DMS153 (cell line): ENCODE results near the gene MPG.

Experiments
- DNase-seq: peaks from one replicate; lab custom pipeline; 2025; lab: John Stamatoyannopoulos, UW

MPG gene

DNA sequence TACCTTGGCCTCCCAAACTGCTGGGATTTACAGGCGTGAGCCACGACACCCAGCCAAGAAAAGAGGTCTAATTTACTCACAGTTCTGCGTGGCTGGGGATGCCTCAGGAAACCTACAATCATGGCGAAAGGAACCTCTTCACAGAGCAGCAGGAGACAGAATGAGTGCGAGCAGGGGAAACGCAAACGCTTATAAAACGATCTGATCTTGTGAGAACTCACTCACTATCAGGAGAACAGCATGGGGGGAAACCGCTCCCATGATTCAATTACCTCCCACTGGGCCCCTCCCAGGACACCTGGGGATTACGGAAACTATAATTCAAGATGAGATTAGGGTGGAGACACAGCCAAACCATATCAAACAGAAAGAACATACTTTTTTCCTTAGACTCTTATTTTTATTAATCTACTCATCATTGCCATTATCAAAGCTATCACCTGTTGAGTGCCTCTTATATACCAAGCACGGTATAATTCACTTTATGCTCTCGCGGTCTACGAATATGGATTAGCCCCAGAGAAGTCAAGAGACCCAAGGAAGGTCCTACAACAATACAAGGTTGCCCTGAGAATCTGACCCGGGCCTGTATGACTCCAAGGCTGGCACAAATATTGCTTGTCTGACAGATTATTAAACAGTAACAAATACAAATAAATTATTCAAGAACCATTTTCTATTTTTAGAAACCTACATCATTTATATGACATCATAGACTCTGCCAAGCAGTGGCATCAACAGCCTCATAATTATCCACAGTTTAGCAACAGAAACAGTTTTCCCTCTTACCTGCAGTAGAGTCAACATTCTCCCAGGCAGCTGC is 27.0 kb upstream of the MPG start:
- DNase-seq: no peak

DNA sequence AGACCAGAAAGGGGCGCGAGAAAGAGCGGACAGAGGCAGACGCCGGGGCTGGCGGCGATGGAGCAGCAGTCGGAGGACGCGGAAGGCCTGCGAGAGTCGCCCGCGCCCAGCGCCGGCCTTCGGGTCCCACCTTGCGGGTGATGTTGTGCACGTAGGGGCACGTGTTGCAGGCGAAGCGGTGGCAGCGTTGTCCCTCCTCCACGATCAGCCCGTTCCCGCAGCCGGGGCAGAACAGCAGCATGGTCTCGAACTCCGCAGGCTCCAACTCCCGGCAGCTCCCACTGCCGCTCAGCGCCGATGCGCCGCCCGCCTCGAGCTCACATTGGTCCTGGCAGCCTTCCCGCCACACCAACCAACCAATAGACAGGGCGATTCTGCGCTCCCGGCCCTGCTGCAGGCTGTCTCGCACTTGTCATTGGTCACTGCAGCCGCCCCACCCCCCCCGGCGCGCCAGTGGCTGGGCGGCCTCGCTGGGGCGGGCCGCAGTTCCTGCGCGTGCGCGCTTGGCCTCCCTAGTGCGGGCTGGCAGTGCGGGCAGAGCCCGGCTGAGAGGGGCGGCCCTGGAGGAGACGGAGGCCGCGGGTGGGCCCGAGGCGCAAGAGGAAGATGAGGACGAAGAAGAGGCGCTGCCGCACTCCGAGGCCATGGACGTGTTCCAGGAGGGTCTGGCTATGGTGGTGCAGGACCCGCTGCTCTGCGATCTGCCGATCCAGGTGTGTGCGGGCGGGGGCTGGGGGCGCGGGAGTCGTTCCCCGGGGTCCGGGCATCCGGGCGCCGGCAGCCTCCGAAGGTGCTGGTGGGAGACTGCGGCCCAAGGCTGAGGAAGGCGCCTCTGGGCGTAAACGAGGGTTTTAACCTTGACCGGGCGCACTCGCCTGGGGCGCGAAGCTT is 24.4 kb upstream of the MPG start, which contains the start of the genes POLR3K and SNRNP25:
Gene POLR3K, minus strand, starts transcription at position 263 of the 891 bp plus-strand sequence. Its CDS starts 22 bp downstream, at position 241.
Gene SNRNP25, plus strand, starts transcription at position 483 of the 891 bp plus-strand sequence. Its CDS starts 189 bp downstream, at position 672.
- DNase-seq: peak; percentile 96

DNA sequence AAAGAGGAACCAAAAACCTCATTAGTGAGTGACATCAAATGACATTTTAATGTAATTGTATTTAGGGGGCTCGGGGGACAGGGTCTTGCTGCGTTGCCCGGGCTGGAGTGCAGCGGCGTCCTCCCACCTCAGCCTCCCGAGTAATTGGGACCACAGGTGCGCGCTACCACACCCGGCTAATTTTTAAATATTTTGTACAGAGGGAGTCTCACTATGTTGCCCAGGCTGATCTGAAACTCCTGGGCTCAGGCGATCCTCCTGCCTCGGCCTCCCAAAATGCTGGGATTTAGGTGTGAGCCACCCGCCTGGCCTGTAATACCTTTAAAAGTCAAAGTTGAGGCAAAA is 23.8 kb upstream of the MPG start:
- no peak for DNase-seq

DNA sequence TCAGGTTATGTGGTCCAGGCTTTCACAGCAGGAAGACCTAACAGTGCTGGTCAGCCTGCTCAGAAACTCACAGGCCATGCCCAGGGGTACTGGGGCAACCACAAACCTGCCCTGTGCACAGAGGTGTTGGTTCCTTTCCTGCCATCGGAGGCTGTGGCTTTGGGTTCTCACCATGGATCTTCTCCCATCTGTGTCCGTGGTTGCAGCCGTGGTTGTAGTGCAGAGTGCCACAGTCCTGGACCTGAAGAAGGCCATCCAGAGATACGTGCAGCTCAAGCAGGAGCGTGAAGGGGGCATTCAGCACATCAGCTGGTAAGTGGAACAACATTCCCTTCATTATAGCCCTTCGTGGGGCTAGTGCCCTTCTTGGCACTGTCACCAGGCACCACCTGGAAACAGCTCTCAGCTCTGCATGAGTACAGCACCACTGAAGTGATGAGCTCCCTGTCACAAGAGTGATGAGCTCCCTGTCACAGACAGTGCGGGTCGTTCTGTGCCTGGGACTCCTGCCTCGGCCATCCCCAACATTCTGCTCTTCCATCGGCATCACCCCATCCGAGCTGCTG is 22.4 kb upstream of the MPG start:
- no peak for DNase-seq

DNA sequence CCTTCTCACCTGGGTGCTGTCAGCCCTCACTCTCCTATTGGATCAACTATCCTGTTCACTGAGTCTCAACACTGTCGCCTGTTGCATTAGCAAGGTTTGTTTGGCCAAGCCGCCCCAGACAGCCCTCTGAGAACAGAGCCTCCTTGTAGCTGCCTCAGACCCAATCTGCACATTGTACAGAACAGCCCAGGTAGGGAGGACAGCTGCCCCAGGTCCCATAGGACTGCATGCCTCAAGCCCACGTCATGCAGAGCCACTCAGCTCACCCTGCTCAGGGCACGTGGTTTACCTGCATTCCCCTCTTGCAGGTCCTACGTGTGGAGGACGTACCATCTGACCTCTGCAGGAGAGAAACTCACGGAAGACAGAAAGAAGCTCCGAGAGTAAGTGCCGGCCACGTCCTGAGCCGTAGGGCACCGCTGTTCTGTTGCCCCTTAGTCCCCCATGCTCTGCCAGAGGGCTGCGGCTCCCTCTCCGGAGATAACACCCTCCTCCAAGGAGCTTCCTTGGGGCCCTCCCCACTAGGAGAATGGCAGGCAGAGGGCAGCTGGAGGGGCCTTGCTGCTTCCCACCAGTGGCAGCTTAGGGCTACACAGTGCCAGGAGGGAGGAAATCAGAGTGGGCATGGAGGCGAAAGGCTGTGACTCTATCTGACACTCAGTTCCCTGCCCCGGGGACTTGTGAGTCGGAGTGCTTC is 21.6 kb upstream of the MPG start:
- no peak for DNase-seq

DNA sequence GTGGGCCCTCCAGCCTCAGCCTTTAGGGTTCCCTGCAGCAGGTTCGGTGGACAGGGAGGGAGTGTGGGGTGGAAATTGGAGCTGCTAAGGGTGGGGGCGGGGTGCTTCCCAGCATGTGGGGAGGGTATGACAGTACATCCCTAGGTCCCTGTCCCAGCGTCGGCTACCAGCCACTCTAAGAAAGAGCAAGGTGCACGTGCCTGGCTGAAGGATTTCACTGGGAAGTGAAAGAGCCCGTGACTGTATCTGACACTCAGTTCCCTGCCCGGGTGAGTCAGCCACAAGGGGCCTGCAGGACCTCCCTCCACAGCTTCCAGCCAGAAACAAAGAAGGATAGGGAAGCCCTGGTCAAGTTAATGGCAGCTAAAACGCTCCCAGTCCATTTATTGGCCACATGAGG is 20.3 kb upstream of the MPG start:
- no peak for DNase-seq

DNA sequence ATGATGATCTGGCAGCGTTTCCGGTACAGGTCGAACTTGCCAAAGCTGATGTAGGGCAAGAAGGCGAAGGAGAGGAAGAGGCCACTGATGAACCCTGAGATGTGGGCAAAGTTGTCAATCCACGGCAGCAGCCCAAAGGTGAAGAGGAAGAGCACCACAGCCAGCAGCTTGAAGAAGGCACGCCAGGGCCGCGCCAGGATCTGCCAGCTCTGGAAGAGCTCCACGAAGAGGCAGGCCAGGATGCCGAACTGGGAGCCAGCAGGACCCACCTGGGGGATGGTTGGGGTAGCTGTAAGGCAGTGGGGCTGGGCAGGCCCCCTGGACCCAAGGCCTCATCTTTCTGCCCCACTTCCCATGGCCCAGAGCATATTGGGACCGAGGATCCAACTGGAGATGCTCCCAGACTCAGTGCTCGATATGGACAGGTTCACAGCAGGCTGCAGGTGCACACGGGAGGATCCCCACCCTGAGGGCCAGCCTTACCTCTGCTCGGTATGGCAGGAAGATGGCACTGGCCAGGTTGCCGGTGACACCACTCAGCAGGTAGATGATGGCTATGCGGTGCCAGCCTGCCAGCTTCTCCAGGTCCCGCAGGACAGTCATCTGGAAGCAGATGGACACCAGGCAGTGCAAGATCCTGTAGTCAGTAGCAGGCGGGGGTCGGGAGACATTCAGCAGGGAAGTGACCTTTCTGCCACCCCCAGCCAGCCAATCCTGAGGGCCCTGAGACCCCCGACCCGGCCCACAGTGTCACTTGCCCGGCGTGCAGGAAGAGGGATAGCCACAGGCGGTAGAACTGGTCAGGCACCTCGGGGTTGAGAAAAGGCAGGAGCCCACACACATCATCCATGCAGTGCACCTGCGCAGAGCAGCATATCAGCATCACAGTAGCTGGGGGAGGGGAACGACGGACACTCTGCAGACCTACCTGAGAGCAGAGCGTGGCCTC is 19.3 kb upstream of the MPG start:
- DNase-seq: no peak

DNA sequence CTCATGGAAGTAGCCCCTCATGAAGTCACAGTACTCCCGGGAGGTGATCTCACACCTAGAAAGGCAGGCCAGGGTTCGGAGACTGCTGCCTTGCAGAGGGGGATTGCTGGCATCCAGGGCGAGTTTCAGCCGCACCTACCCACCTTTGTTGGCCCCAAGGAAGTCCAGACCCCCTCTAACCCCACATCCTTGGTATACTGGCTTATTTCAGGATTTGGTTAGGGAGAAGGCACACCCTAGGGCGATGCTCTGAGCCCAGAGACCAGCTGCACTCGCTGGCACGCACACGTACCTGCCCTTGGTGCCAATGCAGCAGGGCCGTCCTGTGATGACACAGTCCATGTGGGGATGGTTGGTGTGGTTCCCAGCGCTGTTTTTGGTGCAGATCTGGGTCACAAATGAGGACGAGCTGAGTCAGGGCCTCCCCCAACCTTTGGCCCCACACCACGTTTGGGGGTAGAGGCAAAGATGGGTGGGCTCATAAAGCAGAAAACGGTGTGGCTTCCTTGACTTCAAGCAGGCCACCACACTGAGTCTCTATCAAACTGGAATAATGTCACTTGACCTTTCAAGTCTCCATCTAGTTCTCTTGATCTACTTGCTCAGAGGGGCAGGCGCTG is 18.5 kb upstream of the MPG start:
- no peak for DNase-seq

DNA sequence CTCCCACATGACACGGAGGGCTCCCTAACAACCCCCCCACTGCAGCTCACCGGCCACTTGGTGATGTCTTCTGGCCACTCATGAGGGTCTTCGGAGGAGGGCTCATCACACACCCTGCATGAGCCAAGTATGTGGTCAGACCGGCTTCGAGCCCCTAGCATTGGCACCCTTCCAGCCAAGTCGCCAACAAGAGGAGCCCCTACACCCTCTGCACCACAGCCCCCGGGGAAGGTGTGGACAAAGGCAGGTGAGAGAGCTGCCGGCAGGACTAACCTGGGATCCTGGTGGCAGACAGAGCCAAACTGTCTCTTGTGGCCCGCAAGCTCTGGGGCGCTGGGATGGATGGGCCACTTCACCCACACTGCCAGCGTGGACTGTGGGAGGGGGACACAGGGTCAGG is 17.9 kb upstream of the MPG start:
- DNase-seq: no peak

DNA sequence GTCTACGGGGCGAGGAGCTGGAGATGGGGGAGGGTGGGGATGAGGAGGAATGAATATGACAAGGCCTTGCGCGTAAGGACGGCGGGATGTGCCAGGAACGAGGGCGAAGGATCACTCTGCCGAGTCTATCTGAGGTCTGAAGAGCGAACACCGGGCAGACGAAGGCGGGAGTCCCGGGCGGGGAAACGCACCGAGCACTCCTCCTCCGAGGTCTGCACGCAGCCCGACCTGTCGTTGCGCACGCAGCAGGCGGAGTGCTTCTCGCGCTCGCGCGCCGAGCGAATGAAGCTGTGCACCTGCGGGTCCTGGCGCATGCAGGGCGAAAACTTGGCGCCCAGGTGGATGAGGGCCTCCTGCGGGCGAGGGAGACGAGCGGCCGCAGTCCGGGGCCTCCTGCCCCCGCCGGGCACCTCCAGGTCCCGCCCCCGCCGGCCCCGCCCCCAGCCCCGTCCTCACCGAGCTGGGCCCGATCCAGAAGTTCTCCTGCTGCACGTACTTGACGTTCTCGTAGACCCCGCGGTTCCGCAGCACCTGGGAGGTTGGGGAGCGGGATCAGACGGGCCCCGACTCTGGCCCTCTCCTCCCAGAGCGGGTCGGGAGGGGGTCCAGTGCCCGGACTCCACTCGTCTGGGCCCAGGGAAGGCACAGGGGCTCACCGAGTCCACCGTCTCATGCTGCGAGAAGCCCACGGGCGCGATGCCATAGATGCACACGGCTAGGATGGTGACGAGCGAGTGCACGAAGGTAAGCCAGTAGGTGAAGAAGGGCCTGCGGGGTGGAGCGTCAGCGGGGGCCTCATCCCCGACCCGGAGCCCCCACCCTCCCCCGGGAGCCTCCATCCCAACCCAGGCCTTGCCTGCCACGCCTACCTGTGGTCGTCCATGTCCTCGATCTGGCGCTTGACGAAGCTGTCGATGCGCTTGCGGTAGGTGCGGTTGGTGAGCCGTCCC is 16.8 kb upstream of the MPG start:
- no peak for DNase-seq

DNA sequence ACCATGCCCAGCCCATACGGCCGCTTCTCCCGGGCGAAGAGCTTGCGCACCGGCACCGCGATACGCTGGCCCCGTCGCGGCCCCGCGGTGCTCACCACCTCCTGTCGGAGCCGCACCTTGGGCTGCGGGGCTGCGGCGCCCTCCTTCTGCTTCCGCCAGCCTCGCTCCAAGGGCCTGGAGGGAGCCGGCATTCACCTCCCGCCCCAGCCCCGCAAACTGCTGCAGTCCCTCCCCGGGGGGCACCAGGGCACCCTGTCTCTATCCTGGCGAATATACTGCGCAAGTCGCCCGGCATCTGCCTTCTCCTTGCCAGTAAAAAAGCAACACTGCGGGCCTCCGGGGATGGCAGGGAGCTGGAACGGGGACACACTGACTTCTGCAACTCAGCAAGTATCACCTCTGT is 16.1 kb upstream of the MPG start:
- no peak for DNase-seq

DNA sequence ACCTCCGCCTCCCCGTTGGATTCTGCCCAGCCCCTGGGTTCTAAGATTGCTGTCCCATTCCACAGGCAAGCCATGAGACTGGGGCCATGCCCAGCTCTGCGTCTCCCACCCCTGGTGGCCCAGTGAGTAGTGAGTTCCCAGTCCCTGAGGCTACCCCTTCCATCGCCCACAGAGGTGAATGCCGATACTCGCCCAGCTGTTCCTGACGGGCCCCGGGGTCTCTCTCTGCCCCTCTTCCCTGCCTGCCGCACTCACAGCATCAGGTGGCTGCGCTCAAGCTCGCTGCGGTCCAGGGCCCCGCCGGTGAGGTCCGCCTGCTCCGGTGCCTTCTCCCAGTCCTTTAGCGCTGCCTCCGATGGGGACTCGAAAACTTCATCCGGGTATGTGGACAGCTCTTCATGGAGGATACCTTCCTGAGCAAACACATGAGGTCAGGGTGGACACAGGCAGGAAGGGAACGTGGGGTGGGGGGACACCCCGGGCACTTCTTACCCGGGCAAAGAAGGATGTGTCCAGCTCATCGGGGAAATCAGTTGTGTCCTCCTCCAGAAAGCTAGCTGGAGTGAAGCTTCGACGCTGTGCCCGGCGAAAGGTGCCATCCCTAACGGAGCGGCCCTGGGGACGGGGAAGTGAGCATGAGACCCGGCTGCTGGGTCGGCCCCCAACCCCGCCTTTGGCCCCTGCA is 15.6 kb upstream of the MPG start:
- no peak for DNase-seq

DNA sequence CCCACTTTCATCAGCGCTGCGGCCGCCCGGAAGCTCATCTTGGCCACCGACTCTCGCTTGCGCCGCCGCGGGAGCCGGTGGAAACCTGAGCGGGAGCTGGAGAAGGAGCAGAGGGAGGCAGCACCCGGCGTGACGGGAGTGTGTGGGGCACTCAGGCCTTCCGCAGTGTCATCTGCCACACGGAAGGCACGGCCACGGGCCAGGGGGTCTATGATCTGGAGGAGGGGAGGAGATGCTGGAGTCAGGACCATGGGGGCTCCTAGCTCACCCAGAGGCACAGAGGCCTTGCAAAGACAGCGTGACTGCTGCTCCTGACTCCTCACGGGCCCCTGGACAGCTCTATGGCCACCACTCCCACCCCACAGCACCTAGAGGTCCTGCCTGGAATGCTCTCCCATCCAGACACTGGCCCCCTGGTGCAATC is 15.0 kb upstream of the MPG start:
- DNase-seq: no peak

DNA sequence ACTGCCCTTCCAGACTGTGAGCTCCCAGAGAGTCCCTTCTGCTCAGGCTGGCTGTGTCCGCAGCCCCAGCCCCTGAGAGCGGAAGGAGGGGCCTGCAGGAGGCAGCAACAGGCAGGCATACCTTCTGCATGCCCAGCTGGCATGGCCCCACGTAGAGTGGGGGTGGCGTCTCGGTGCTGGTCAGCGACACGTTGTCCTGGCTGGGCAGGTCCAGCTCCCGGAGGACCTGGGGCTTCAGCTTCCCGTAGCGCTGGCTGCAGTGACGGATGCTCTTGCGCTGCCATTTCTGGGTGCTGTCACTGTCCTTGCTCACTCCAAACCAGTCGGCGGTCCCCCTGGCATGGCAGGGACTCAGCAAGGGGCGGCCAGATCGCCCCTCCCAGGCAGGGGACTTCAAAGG is 14.6 kb upstream of the MPG start:
- no peak for DNase-seq

DNA sequence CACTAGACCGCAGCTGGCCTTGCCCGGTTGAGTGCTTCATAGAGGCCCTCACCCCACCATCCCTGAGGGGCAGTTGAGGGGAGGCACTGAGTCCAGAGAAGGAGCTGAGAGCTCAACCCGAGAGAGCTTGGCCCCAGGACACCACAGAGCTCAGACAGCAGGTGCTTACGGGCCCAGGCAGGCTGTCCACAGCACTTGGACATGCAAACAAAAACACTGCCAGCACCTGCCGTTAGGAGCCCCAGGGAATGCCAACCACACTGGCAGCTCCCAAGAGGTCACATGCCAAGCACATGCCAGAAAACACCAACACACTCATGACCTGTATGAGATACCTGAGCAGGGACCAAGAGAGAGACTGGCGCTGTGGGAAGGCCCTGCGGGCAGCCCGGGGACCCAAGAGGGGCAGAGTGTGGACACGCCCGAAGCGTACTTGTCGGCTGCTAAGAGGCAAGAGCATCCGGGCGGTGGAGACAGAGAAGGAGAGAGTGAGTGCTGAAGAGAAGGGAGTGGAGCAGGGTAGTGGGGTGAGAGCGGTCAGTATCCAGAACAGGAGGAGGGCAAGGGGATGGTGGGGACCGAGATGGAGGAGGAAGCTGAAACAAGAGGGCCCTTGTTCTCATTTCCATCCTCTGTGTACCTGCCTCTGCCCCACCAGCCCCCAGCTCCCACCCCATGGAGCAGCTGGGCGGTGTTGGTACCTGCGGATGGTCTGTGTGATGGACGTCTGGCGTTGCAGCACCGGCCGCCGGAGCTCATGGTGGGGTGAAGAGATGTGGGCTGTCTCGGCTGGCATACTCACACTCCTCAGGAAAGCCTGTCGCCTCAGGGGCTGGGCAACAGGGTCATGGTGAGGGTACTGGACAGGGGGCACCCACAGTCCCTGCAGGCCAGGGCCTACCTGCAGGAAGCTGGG is 13.8 kb upstream of the MPG start:
- peak; percentile 39 for DNase-seq

DNA sequence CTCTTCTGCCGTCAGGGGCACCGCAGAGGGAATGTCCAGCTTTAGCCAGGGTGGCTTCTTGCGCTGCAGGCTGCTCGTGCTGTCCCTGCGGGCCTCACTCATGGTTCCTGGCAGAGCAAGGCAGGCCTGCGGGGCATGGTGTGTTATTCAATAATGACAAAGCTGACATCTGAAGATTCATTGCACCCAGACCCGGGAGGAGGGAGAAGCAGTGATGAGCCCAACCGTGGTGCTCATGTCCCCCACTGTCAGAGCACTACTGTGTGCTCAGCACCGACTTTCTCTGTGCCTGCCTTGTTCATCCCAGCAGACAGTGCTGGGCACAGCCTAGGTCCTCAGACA is 13.1 kb upstream of the MPG start:
- no peak for DNase-seq

DNA sequence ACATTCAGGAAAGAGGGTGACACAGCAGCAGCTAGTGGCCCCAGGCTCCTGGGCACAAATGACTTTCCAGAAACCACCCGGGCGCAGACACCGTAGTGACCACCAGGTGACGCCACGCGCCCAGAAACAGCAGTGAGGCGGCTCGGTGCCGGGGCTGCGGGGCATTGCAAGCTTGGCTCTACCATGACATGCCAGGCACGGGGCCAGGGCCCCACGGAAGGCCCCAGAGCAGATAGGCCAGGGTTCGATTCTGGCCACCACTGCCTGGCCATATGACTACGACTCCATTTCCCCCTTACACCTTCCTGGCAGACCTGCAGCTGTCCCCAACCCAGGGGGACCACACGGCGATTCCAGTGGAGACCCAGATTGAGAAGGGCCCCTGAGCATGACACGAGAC is 12.3 kb upstream of the MPG start:
- DNase-seq: peak; percentile 30
